HUES48 (cell line): Measurements from ENCODE around the gene PYCR2.
A peak's percentile ranks its signal among the peaks of the same experiment; 100 is the strongest.
"Not testable (repeated sequence)": the region's sequence is repeated elsewhere in the genome, so short reads cannot be mapped to it uniquely, and the experiment has no call there.

ENCODE experiments used
- H3K27ac ChIP-seq: one replicate; pipeline ENCODE4 v1.7.0; 2013; ENCODE audit warnings: low read depth, low read length, inconsistent platforms
- H3K27me3 ChIP-seq: 2 replicates; pipeline ENCODE4 v1.6.1; 2013; ENCODE audit warnings: mild to moderate bottlenecking, low read length; ENCODE audit not compliant: control insufficient read depth, insufficient read depth
- H3K36me3 ChIP-seq: 2 replicates; pipeline ENCODE4 v1.6.1; 2013; ENCODE audit warnings: low read length; ENCODE audit not compliant: control insufficient read depth, insufficient read depth
- H3K4me1 ChIP-seq: 2 replicates; pipeline ENCODE4 v1.6.1; 2013; ENCODE audit warnings: mild to moderate bottlenecking, low read length; ENCODE audit not compliant: control insufficient read depth, insufficient read depth
- H3K4me3 ChIP-seq: 2 replicates; pipeline ENCODE4 v1.5.1; 2013; ENCODE audit warnings: mild to moderate bottlenecking, low read depth, low read length
- H3K9ac ChIP-seq: 2 replicates; pipeline ENCODE4 v1.6.1; 2013; ENCODE audit warnings: mild to moderate bottlenecking, low read depth, low read length, moderate library complexity
- H3K9me3 ChIP-seq: 2 replicates; pipeline ENCODE4 v1.6.1; 2013; ENCODE audit warnings: low read length; ENCODE audit not compliant: control insufficient read depth, insufficient read depth

The PYCR2 gene

DNA sequence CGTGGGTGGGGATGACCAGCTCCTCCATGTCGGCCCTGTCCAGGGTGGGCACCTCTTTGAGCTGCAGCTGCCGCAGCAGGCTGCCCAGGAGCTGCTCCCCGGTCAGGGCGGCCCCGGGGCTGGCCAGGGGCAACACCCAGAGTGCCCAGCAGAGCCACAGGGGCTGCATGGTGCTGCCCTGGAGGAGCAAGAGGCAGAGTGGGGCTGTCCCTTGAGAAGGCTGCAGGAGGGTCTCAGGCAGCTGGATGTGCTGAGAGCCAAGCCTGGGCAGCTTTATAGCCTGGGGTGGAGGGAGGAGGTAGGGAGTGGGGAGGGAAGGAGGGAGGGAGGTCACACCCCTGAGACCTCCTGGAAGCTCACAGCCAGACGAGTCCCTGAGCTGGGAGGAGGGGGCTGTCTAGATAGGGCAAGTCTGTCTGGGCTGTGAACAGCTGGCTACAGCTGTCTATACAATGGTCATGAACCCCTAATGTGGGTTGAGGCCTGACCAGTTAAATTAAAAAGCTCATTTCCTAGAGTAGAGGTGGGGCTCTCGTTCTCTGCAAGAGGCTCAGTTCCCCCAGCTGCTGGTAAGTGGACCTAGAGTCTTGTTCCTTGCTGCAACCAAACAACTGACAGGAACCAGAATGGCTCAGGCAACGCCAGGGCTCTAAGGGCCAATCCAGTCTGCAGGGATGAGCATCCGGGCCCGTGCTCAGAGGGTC lies 35.0 kb downstream of the PYCR2 start, which contains the start of gene LEFTY1:
Gene LEFTY1 (minus strand): TSS at position 249 of the 704 bp plus-strand sequence. CDS start 80 bp downstream, at position 169.
- Histone ChIP-seq H3K27ac (peak within 1 kb of the TSS; percentile 84), H3K27me3 (no peaks in the 10 kb centered on the region), H3K4me1 (peaks cover 32% of the 10 kb centered on the region), H3K4me3 (peak within 1 kb of the TSS; percentile 57), H3K9ac (peak within 1 kb of the TSS; percentile 66), H3K9me3 (no peaks in the 10 kb centered on the region), H3K36me3 (peaks cover 8% of the 10 kb centered on the region; the same call in 1 of the 2 replicates)

DNA sequence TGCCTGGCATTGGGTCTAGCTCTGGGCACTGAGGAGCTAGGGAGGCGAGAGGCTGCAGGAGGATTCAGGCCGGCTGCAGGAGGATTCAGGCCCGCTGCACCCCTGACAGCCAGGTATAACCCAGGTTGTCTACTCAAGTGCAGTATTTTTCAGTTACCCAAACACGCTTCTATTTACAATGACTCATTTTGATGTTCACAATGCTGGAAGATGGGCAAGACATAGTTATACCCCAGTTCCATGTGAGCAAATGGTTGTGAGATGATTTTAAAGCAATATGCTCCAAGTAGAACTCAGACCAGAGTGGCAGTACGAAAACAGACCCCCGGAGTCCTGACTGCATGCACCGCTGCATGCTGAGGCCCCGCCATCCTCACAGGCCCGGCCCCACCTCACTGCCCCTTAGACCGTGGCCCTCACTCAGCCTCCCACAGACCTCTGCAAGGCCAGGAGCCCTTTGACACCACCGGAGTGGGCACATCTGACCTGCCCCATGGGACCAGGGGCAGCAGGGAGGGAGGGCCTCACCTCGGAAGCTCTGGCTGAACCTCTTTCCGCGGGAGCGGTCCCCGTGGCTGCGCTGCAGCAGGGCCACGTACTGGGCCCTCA lies 35.7 kb downstream of the PYCR2 start:
- H3K36me3 ChIP-seq: peaks cover 8% of the 10 kb centered on the region; the same call in 1 of the 2 replicates
- peak overlapping the region; percentile 53 for H3K27ac ChIP-seq
- peaks cover 32% of the 10 kb centered on the region for H3K4me1 ChIP-seq
- H3K27me3 ChIP-seq: peaks cover 6% of the 10 kb centered on the region; the same call in 1 of the 2 replicates
- peak overlapping the region; percentile 66 for H3K9ac ChIP-seq
- peak overlapping the region; percentile 57 for H3K4me3 ChIP-seq
- H3K9me3 ChIP-seq: no peaks in the 10 kb centered on the region

DNA sequence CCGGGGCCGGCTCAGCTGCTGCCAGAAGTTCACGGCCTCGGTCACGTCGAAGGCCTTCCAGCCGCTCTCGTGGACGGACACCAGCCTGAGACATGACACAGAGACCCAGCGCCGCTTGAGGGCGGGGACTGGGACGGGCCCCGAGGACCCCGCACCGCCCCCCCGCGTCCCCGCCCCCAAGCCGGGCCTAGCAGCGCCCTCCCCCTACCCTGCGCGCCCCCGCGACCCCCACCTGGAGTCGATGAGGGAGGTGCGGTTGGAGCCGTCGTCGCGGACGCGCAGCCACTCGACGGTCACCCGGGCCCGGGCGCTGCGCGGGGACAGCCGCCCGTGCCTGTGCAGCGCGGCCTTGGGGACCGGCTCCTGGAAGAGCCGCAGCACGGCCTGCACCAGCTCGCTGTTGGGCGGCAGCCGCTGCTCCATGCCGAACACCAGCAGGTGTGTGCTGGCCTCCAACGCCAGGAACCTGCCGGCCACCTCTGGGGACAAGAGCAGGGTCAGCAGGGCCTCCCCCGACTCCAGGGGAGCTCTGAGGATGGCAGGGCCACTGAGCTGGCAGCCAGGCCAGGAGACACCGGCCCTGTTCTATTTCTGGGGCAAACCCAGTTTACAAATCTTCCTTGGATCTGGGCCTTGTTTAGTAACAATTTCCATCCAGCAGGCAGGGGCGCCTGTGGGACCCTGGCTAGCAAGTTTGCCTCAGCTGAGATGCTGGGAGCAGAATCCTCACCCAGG lies 36.3 kb downstream of the PYCR2 start:
- not testable (repeated sequence) for H3K27me3 ChIP-seq, H3K9me3 ChIP-seq, H3K36me3 ChIP-seq
- Histone ChIP-seq H3K4me1 (peaks cover 32% of the 10 kb centered on the region), H3K27ac (peak overlapping the region; percentile 53), H3K4me3 (peak overlapping the region; percentile 57), H3K9ac (peak overlapping the region; percentile 66; the same call in 1 of the 2 replicates)

DNA sequence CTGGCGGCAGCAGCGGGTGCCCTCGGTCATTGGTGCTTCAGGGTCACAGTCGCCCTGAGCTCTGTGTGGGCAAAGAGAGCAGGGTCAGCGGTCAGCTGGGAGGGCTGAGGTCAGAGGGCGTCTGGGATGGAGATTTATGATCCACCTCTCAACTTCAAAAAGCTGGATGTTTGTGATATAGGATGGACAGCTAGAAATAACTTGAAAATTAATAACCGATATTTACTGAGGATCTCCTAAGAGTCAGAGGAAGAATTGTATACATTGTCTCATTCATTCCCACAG lies 37.1 kb downstream of the PYCR2 start:
- Histone ChIP-seq H3K4me1 (peaks cover 32% of the 10 kb centered on the region), H3K4me3 (peak overlapping the region; percentile 12; the same call in 1 of the 2 replicates)

DNA sequence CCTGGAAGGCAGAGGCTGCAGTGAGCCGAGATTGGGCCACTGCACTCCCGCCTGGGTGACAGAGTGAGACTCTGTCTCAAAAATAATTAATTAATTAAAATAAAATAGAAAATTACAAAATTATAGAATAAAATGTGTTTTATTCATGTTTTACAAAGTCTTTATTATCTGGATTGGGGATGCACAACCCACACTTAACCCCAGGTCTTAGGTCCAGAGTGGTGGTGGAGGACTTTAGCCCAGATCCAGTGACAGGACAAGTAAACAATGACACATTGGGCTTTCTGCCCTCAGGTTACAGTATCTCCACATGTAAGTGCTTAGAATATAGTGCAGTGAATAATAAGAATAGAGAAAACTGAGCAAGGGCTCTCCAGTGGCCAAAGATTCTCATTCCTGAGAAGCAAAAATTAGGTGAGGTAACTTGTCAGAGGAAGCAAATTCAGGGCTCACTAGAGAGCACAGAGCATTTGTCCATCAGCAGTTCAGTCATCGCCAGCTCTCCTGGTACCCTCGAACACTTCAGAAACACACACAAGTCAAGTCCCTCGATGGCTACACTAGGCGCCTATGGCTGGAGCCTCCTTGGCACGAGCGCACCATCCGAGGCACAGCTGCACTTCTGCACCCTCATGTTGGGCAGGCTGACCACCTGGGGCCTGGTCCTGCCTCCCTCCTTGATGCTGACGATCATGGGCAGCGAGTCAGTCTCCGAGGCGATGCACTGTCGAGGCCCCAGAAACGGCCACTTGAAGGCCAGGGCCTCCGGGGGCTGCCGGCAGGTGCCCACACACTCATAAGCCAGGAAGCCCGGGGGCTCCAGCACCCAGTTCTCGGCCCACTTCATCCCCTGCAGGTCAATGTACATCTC lies 37.7 kb downstream of the PYCR2 start:
- H3K9me3 ChIP-seq: no peaks in the 10 kb centered on the region
- no peak overlapping the region for H3K27ac ChIP-seq
- H3K4me3 ChIP-seq: no peak overlapping the region
- peak overlapping the region; percentile 51 for H3K9ac ChIP-seq
- peaks cover 8% of the 10 kb centered on the region; the same call in 1 of the 2 replicates for H3K36me3 ChIP-seq
- H3K4me1 ChIP-seq: peaks cover 33% of the 10 kb centered on the region
- peaks cover 8% of the 10 kb centered on the region; the same call in 1 of the 2 replicates for H3K27me3 ChIP-seq

More for the DNA sequence above, 37.1 kb downstream of the PYCR2 start:
- no peak overlapping the region for H3K27ac ChIP-seq
- peaks cover 8% of the 10 kb centered on the region; the same call in 1 of the 2 replicates for H3K36me3 ChIP-seq
- H3K9me3 ChIP-seq: no peaks in the 10 kb centered on the region
- no peak overlapping the region for H3K9ac ChIP-seq
- peaks cover 8% of the 10 kb centered on the region; the same call in 1 of the 2 replicates for H3K27me3 ChIP-seq

DNA sequence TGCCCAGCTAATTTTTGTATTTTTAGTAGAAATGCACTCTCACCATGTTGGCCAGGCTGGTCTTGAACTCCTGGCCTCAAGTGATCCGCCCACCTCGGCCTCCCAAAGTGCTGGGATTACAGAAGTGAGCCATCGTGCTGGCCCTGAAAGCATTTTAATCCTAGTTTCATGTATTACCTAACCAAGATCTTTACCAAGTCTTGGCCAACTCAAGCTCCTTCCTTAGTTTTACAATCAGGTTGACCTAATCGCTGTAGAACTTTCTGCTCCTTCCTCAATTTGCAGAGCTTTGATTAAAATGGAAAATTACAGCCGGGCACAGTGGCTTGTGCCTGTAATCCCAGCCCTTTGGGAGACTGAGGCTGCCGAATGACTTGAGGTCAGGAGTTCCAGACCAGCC lies 38.7 kb downstream of the PYCR2 start:
- H3K27me3 ChIP-seq: peaks cover 8% of the 10 kb centered on the region; the same call in 1 of the 2 replicates
- H3K9ac ChIP-seq: no peak overlapping the region
- peaks cover 34% of the 10 kb centered on the region for H3K4me1 ChIP-seq
- H3K36me3 ChIP-seq: peaks cover 8% of the 10 kb centered on the region; the same call in 1 of the 2 replicates
- H3K9me3 ChIP-seq: no peaks in the 10 kb centered on the region
- H3K4me3 ChIP-seq: no peak overlapping the region
- H3K27ac ChIP-seq: no peak overlapping the region

DNA sequence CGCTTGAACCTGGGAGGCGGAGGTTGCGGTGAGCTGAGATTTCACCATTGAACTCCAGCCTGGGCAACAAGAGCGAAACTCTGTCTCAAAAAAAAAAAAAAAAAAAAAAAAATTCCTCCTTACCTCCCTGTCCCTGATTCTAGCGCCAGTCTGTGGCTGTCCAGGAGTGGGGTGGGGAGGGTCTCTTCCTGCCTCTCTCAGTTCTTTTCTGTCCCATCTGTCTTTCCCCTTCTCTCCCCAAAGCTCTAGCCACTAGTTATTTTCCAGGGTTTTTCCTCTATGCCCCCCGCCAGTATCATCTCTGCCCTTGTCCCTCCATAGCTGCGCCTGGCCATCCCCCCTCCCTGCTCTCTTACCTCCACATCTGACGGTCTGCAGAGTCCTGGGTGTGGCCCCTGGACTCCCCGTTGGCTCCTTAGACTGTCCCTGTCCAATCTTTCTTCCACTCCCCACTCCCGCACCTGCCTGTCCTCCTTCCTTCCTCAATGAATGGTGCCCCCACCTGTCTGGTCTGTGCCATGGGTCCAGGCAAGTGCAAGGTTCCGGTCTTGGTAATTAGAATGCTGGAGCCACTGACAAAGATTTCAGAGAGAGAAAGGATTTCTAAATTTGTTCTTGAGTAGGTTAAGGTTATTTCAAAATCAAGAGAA lies 40.3 kb downstream of the PYCR2 start:
- Histone ChIP-seq H3K27ac (no peak overlapping the region), H3K27me3 (peaks cover 8% of the 10 kb centered on the region; the same call in 1 of the 2 replicates), H3K9ac (no peak overlapping the region), H3K9me3 (no peaks in the 10 kb centered on the region), H3K4me3 (peak overlapping the region; percentile 86), H3K36me3 (peaks cover 15% of the 10 kb centered on the region; the same call in 1 of the 2 replicates), H3K4me1 (peaks cover 24% of the 10 kb centered on the region)

DNA sequence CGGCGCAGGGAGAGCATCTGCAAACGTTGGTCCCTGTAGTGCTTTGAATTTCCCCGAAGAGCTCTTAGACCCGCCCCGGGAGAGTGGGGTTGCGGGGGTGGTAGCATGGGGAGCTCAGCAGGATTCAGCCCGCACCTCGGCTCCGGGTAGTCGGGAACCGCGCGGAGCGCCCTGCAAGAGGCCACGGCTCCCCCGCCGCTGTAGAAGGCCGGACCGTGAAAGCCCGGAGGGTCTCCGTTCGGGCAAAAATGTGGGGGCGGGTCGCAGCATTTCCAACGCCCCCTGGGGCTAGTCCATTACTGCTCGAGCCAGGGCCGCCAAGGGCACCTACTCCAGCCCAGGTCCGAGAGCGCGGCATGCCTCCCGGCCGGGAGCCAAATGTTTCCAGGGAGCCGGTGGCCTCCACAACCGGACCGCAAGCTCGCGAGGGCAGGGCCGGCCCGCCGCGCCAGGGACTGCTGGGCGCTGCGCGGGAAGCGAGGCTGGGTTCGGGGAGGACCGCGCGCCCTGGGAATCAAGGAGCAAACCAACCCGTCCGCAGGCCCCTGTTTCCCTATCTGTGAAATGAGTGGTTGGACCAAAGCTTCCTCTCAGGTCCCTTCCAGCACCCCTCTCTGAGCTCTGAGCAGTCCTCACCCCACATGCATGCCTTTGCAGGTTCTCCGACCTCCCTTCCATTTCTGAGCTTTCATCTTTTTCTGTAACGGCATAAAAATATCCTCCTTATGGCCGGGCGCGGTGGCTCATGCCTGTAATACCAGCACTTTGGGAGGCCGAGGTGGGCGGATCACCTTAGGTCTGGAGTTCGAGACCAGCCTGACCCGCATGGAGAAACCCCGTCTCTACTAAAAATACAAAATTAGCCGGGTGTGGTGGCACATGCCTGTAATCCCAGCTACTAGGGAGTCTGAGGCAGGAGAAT lies 41.1 kb downstream of the PYCR2 start:
- Histone ChIP-seq H3K9ac (peak overlapping the region; percentile 70), H3K27ac (peak overlapping the region; percentile 92), H3K9me3 (no peaks in the 10 kb centered on the region), H3K4me1 (peaks cover 17% of the 10 kb centered on the region), H3K36me3 (peaks cover 21% of the 10 kb centered on the region; the same call in 1 of the 2 replicates), H3K4me3 (peak overlapping the region; percentile 86), H3K27me3 (peaks cover 8% of the 10 kb centered on the region; the same call in 1 of the 2 replicates)

DNA sequence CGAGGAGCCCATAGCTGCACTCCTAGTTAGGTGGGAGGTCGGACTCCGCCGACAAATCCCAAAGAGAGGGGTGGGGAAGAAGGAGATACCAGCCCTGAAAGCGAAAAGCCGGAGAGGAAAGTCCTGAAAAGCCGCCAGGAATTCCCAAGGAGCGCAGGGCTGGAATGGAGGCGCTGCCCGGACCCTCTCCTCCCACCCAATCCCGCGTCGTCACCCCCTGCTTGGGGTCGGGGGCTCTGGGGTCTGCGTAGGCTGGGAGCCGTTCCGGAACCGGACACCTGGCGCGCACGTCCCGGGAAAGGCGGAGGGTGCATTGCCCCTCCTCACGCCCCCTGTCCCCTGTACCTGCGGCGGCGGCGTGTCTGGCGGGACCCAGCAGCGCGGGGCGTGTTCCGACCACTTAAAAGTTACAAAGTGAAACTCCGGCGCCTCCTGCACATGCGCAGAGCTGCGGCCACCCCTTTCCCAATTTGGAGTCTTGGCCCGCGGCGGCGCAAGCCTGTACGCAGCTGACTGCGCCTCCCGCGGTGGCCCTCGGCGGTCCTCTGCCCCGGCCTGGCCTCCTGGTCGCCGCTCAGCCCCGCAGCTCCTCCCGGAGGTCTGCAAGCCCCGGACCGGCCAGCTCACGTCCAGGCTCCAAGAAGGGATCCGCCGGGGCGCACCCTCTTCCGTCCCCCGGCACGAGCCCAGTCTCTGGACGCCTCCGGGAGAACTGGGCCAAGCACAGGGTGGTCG lies 41.9 kb downstream of the PYCR2 start, which contains the start of gene TMEM63A:
Gene TMEM63A (minus strand): TSS at position 422 of the 735 bp plus-strand sequence. CDS start 4,800 bp downstream, outside the sequence.
- Histone ChIP-seq H3K9ac (peak within 1 kb of the TSS; percentile 70), H3K27me3 (peaks cover 8% of the 10 kb centered on the region; the same call in 1 of the 2 replicates), H3K9me3 (no peaks in the 10 kb centered on the region), H3K4me3 (peak within 1 kb of the TSS; percentile 86), H3K27ac (peak within 1 kb of the TSS; percentile 92), H3K36me3 (peaks cover 26% of the 10 kb centered on the region; the same call in 1 of the 2 replicates), H3K4me1 (peaks cover 17% of the 10 kb centered on the region)
